Measurements from ENCODE around the gene MTX2. TPM values are rescaled to one million over a fixed set of nuclear protein-coding genes. Genes with fewer than 3 reads are reported as not detected.
A peak's percentile ranks its signal among the peaks of the same experiment; 100 is the strongest.

Gene MTX2
- 10 to 100 TPM; 11.4 to 12.7 TPM for total RNA-seq

DNA sequence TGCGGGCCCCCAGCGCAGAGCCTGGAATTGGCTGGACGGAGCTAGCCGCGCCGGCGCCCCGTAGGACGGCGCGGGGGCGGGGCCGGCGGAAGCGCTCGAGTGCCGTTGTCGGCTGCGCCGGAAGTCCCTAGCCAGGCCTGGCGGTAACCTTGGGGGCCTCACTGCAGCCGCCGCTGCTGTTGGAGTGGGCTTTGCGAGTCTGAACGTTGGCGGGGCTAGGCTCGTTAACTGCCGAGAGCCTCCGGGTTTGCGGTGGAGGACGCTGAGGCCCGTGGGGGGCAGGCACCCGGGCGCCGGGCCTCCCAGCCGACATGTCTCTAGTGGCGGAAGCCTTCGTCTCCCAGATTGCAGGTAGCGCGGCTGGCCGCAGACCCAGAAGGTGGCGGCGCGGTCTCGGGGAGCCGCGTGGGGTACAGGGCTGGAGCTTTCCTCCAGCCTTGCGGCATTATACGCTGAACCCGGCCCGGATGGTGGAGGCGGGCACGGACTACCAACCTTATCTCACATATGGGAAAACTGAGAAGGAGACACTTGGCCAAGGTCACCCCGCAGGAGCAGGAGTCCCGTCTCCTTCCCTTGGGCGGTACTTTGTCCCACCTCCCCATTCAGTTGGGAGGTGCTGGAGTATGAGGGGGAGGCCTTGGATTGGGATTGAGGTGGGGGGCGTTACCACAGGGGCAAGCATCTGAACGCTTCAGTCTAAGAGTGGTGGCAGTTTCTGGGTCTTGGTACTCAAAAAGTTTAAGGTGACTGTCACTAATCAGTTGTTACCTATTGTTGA is at the start of gene MTX2:
Gene MTX2, plus strand, starts transcription at position 124 of the 781 bp plus-strand sequence. Its CDS starts 188 bp downstream, at position 312.
- Mint-ChIP-seq H3K4me1 (peaks cover 13% of the 10 kb centered on the region), H3K36me3 (peaks cover 7% of the 10 kb centered on the region), H3K27ac (peak within 1 kb of the TSS; percentile 90), H3K27me3 (peaks cover 9% of the 10 kb centered on the region), H3K9me3 (no peaks in the 10 kb centered on the region), H3K4me3 (peak within 1 kb of the TSS; percentile 94)
- DNase-seq (peak; percentile 88), ATAC-seq (ENCODE audit: low read depth) (peak; percentile 95)
- POLR2A ChIA-PET: interaction anchor here (0.7 to 1.0 kb wide), 4 partner anchors 12 to 1585 kb away, joined by 3 to 5 read pairs (median 4); partner anchors contain the start of gene LNPK

DNA sequence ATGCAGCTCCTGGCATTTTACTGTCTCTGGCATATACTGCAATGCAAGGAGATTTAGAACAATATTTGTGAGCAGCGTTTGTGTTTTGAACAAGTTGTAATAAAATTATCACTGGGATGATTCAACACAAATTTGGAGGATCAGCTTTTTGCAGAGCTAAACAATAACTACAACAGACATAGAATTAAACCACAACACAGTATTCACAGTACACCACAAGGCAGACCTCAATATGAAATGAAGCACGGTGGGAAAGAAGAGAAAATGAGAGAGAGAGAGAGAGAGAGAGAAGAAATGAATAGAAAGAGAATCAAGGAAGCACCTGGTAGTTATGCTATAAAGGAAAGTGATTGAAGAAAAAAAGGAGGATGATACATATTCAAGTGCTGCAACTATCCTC is 41.4 kb upstream of the MTX2 start:
- POLR2A ChIA-PET: no interaction called here
- DNase-seq (no peak), ATAC-seq (ENCODE audit: low read depth) (no peak)
- Mint-ChIP-seq H3K4me3 (no peak overlapping the region), H3K36me3 (no peaks in the 10 kb centered on the region), H3K27me3 (peaks cover 20% of the 10 kb centered on the region), H3K27ac (no peak overlapping the region), H3K9me3 (no peaks in the 10 kb centered on the region), H3K4me1 (no peaks in the 10 kb centered on the region)

DNA sequence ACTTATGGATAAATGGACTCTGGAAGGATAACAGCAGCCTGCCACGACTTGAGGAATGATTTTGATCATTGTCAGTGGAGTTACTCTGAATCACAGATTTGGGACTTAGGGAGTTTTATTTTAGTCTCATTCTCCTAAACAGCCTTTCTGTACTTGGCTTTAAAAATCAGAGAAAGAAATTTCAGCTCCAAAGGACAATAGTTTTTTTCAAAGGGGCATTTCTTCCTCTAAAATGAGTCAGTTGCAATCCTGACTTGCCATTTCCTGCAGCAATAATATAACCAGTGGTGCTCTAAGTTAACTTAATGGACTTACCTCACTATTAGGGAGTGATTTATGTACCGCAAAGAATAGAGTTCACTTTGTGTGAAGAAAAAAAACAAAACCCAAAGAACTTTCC is 35.1 kb upstream of the MTX2 start:
- Mint-ChIP-seq H3K27me3 (peaks cover 25% of the 10 kb centered on the region), H3K36me3 (no peaks in the 10 kb centered on the region), H3K27ac (no peak overlapping the region), H3K9me3 (no peaks in the 10 kb centered on the region), H3K4me1 (no peaks in the 10 kb centered on the region), H3K4me3 (no peak overlapping the region)
- no peak for ATAC-seq (ENCODE audit: low read depth)
- POLR2A ChIA-PET: no interaction called here
- DNase-seq: no peak

DNA sequence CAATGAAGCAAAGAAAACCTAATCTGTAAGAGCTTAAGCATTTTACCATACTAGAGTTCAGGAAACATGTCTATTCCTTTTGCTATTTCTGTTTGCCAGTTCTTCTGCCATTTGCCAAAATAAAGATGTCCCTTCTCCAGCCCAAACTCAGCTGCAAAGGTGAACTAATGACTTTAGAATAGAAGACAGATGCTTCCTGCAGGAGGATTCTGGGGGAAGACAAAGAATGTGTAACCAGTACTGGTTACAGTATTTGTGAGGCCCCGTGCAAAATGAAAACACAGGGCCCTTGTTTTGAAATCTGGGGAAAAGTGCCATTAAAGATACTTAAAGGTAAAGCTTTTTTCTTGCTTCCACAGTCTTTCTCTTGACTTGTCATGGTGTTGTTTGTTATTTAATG is 34.3 kb upstream of the MTX2 start:
- H3K36me3 Mint-ChIP-seq: no peaks in the 10 kb centered on the region
- H3K4me3 Mint-ChIP-seq: no peak overlapping the region
- no peaks in the 10 kb centered on the region for H3K4me1 Mint-ChIP-seq
- H3K27me3 Mint-ChIP-seq: peaks cover 31% of the 10 kb centered on the region
- ATAC-seq (ENCODE audit: low read depth) (no peak), DNase-seq (no peak)
- H3K27ac Mint-ChIP-seq: no peak overlapping the region
- no peaks in the 10 kb centered on the region for H3K9me3 Mint-ChIP-seq
- POLR2A ChIA-PET: no interaction called here

DNA sequence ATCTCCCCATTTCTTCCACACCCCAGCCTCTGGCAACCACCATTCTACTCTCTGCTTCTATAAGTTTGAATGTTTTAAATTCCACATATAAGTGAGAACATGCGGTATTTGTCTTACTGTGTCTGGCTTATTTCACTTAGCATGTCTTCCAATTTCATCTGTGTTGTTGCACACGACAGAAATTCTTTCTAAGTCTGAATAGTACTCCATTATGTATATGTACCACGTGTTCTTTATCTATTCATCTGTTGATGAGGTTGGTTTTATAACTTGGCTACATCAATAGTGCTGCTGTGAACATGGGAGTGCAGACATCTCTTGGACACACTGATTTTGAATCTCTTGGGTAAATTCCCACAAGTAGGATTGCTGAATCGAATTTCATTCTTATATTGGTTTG is 31.8 kb upstream of the MTX2 start:
- no peak for DNase-seq
- peaks cover 31% of the 10 kb centered on the region for H3K27me3 Mint-ChIP-seq
- H3K4me1 Mint-ChIP-seq: no peaks in the 10 kb centered on the region
- no peak overlapping the region for H3K27ac Mint-ChIP-seq
- H3K4me3 Mint-ChIP-seq: no peak overlapping the region
- ATAC-seq (ENCODE audit: low read depth): no peak
- no peaks in the 10 kb centered on the region for H3K9me3 Mint-ChIP-seq
- POLR2A ChIA-PET: no interaction called here
- H3K36me3 Mint-ChIP-seq: no peaks in the 10 kb centered on the region

DNA sequence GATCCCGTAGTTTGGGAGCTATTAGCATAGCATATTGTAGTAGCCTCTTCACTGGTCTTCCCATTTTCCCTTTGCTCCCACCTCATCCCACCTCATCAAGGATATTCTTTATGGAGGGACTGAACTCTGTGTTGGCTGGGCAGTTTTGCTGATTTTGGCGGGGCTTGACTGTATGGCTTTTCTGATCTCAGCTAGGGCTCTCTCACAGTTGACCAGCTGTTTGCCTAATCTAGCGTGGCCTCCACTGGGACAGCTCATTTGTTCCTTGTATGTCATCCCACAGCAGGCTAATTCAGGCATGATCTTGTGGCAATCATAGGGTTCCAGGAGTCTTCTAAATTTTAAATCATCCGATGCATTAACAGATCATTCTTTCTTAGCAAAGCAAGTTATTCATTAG is 30.2 kb upstream of the MTX2 start:
- Mint-ChIP-seq H3K27me3 (peaks cover 29% of the 10 kb centered on the region), H3K9me3 (no peaks in the 10 kb centered on the region), H3K36me3 (no peaks in the 10 kb centered on the region), H3K27ac (no peak overlapping the region), H3K4me3 (no peak overlapping the region), H3K4me1 (no peaks in the 10 kb centered on the region)
- ATAC-seq (ENCODE audit: low read depth) (no peak), DNase-seq (no peak)
- POLR2A ChIA-PET: no interaction called here

DNA sequence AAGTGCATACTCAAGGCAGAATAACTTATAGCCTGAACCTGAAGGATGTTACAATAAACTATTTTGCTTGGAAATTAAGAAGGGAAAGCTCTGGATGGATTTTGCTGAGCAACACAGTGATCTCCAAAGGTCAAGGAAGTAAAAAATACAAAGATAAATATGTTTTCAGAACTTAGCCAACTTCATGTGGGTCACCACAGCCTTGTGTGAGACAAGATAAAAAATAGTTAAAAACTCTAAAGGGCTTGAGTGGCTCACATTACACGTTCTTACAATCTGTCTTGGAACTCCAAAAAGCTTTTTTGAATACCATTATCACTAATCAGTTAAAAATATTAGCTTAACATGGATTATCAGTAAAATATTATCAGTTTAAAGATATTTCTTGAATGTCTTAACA is 28.9 kb upstream of the MTX2 start:
- no peaks in the 10 kb centered on the region for H3K36me3 Mint-ChIP-seq
- POLR2A ChIA-PET: no interaction called here
- H3K27me3 Mint-ChIP-seq: peaks cover 19% of the 10 kb centered on the region
- no peak overlapping the region for H3K4me3 Mint-ChIP-seq
- H3K9me3 Mint-ChIP-seq: no peaks in the 10 kb centered on the region
- no peak overlapping the region for H3K27ac Mint-ChIP-seq
- no peak for ATAC-seq (ENCODE audit: low read depth)
- H3K4me1 Mint-ChIP-seq: no peaks in the 10 kb centered on the region
- DNase-seq: no peak

DNA sequence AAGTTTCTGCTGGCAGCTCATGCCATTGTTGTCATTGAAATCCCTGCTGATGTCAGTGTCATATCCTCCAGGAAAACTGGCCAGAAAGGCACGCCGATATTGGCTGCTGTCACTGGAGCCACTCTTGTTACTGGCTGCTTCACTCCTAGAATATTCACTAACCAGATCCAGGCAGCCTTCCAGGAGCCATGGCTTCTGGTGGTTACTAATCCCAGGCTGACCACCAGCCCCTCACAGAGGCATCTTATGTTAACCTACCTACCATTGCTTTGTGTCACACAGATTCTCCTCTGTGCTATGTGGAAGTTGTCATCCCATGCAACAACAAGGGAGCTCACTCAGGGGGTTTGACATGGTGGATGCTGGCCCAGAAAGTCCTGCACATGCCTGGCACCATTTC is 27.0 kb upstream of the MTX2 start:
- H3K4me3 Mint-ChIP-seq: no peak overlapping the region
- ATAC-seq (ENCODE audit: low read depth): no peak
- H3K27me3 Mint-ChIP-seq: peaks cover 16% of the 10 kb centered on the region
- H3K27ac Mint-ChIP-seq: no peak overlapping the region
- DNase-seq: no peak
- H3K36me3 Mint-ChIP-seq: no peaks in the 10 kb centered on the region
- H3K9me3 Mint-ChIP-seq: no peaks in the 10 kb centered on the region
- POLR2A ChIA-PET: no interaction called here
- H3K4me1 Mint-ChIP-seq: no peaks in the 10 kb centered on the region

DNA sequence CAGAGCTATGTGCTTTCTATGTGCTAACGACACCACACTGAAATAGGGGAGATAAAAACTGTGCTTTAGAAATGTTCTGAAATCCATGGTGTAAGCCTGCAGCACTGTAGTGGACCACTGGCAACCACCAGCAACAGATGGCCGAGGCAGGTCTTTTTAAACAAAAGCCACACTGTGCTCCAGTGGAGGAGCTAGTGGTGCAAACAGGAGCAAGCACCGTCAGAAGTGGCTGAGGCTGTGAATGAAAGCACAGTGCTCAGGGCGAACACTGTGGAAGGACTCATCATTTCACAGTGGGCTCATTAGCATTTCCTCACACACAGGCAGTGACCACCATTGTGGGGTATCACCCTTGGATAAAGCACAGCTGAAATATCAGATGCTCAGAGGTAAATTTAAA is 22.9 kb upstream of the MTX2 start:
- H3K27ac Mint-ChIP-seq: no peak overlapping the region
- no peak overlapping the region for H3K4me3 Mint-ChIP-seq
- no peaks in the 10 kb centered on the region for H3K9me3 Mint-ChIP-seq
- no peaks in the 10 kb centered on the region for H3K4me1 Mint-ChIP-seq
- peaks cover 28% of the 10 kb centered on the region for H3K27me3 Mint-ChIP-seq
- DNase-seq: no peak
- ATAC-seq (ENCODE audit: low read depth): no peak
- no peaks in the 10 kb centered on the region for H3K36me3 Mint-ChIP-seq
- POLR2A ChIA-PET: no interaction called here

DNA sequence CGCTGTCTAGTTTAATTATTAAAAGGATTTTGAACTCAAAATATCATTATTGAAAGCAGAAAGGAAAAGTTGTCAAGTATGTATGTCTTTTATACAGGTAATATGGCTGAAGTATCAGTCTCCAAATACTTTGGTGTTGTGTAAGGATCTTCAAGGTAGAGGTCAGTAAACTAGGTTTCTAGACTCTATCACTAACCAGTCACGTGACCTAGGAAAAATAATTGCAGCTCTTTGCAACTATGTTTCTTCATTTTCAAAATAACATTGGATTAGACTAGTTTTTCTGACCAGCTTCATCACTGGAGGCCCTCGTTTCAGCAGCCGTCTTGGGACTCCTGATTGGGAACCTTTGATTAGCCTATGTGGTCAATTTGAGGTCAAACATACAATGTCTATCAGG is 21.4 kb upstream of the MTX2 start:
- POLR2A ChIA-PET: no interaction called here
- ATAC-seq (ENCODE audit: low read depth) (no peak), DNase-seq (no peak)
- Mint-ChIP-seq H3K4me1 (no peaks in the 10 kb centered on the region), H3K36me3 (no peaks in the 10 kb centered on the region), H3K4me3 (no peak overlapping the region), H3K27me3 (peaks cover 34% of the 10 kb centered on the region), H3K27ac (no peak overlapping the region), H3K9me3 (peaks cover 2% of the 10 kb centered on the region)

DNA sequence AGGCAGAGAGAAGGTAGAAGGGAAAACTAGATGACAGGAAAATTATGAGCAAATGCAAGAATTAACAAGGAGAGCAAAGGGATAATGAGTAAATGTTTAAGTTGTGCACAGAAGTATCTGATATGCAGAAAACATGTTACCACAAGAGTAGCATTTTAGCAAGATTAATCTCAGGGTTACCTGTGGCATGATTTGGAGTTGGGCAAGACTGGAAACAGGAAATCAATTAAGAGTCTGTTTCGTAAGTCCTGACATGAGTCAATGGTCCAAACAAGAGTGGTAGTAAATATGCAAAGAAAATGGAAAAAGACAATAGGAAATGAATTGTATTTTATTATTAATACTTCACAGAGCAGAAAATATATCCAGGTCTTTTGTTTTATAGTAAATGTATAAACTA is 17.3 kb upstream of the MTX2 start:
- ATAC-seq (ENCODE audit: low read depth) (no peak), DNase-seq (no peak)
- Mint-ChIP-seq H3K27me3 (peaks cover 36% of the 10 kb centered on the region), H3K36me3 (peaks cover 2% of the 10 kb centered on the region), H3K4me1 (no peaks in the 10 kb centered on the region), H3K4me3 (no peak overlapping the region), H3K9me3 (peaks cover 4% of the 10 kb centered on the region), H3K27ac (no peak overlapping the region)
- POLR2A ChIA-PET: no interaction called here

DNA sequence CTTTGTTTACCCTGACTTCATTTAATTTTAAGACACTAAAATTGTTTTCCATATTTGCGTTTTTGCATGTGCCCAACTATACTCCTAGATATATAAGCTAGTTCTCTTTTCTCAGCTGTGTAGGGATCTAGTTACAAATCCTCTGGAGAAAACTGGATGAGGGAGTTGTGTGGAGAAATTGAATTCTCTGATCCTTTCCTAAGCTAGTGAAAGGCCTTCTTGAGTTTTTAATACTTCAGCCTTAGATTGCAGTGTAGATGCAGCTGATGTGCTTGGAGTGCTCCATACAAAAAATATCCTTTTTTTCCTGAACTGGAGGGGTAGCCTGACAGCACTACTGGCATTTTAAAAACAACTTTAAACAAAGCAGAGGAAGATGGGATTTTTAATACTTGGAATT is 8.6 kb upstream of the MTX2 start:
- H3K27me3 Mint-ChIP-seq: peaks cover 19% of the 10 kb centered on the region
- DNase-seq (no peak), ATAC-seq (ENCODE audit: low read depth) (no peak)
- H3K36me3 Mint-ChIP-seq: no peaks in the 10 kb centered on the region
- H3K4me1 Mint-ChIP-seq: peaks cover 2% of the 10 kb centered on the region
- no peak overlapping the region for H3K27ac Mint-ChIP-seq
- no peak overlapping the region for H3K4me3 Mint-ChIP-seq
- POLR2A ChIA-PET: no interaction called here
- H3K9me3 Mint-ChIP-seq: no peaks in the 10 kb centered on the region

DNA sequence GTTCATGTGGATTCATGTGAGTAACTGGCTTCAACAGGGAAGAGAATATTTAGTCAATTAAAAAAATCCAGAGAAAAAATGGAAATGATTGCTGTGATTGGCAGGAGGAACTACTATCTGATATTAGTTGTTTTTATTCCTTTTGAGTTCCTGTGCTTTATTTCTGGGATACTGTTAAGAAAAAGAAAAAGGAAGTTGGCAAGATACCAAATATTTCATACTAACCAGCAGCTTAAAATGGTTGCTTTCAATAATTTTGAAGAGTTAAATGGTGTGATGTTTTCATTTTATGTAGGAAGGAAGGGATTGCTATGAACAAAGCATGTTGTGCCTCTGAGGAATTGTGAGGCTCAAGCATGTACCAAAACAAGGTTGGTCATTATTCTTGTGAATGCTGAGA is 8.1 kb upstream of the MTX2 start:
- ATAC-seq (ENCODE audit: low read depth) (no peak), DNase-seq (no peak)
- POLR2A ChIA-PET: no interaction called here
- H3K4me3 Mint-ChIP-seq: no peak overlapping the region
- H3K36me3 Mint-ChIP-seq: no peaks in the 10 kb centered on the region
- H3K4me1 Mint-ChIP-seq: peaks cover 2% of the 10 kb centered on the region
- no peaks in the 10 kb centered on the region for H3K9me3 Mint-ChIP-seq
- H3K27ac Mint-ChIP-seq: no peak overlapping the region
- H3K27me3 Mint-ChIP-seq: peaks cover 21% of the 10 kb centered on the region

DNA sequence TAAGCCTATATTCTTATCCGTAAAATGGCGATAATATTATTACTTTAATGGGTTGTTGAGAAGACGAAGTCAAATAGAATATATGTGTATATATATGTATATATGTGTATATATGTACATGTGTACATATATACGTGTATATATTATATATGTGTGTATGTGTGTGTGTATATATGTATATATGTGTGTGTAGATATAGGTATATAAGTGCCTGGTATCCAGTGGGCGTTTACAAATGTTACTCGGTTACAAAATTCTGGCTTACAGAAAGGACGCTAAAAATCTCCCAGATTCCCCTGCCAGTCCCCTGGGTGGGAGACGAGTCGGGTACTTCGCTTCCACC is 295 bp upstream of the MTX2 start:
- peaks cover 5% of the 10 kb centered on the region for H3K36me3 Mint-ChIP-seq
- peak overlapping the region; percentile 94 for H3K4me3 Mint-ChIP-seq
- POLR2A ChIA-PET: interaction anchor here (0.7 to 1.0 kb wide), 4 partner anchors 12 to 1584 kb away, joined by 3 to 5 read pairs (median 4); partner anchors contain the start of gene LNPK
- H3K4me1 Mint-ChIP-seq: peaks cover 13% of the 10 kb centered on the region
- no peaks in the 10 kb centered on the region for H3K9me3 Mint-ChIP-seq
- H3K27ac Mint-ChIP-seq: peak overlapping the region; percentile 90
- H3K27me3 Mint-ChIP-seq: peaks cover 9% of the 10 kb centered on the region
- DNase-seq: no peak
- ATAC-seq (ENCODE audit: low read depth): peak; percentile 31

All from activated naive CD8-positive, alpha-beta T cell treated with anti-CD3 and anti-CD28 coated beads, Interleukin-2, amount 10 ng/mL, durations not matched to agents 7 days and 5 days (primary cell).